Endodermal cell (in vitro differentiated cells): ENCODE results near the gene MANBA. TPM values are rescaled to one million over a fixed set of nuclear protein-coding genes. Genes with fewer than 3 reads are reported as not detected.

ENCODE experiments used
- DNase-seq: peaks from one replicate; pipeline ENCODE4 v3.0.0-alpha.2; 2017
- H3K27ac ChIP-seq: 2 replicates; pipeline ENCODE4 v1.5.1; 2013; ENCODE audit warnings: mild to moderate bottlenecking, low read depth, low read length, moderate library complexity
- H3K27me3 ChIP-seq: 2 replicates; pipeline ENCODE4 v1.6.1; 2013; ENCODE audit warnings: mild to moderate bottlenecking, low read length, moderate library complexity; ENCODE audit not compliant: insufficient read depth, control insufficient read depth, poor library complexity, severe bottlenecking
- H3K36me3 ChIP-seq: 2 replicates; pipeline ENCODE4 v1.7.0; 2013; ENCODE audit warnings: mild to moderate bottlenecking, low read length, moderate library complexity; ENCODE audit not compliant: control insufficient read depth, insufficient read depth
- H3K4me1 ChIP-seq: one replicate; pipeline ENCODE4 v1.7.0; 2013; ENCODE audit warnings: low read length; ENCODE audit not compliant: control insufficient read depth, insufficient read depth
- H3K4me3 ChIP-seq: 2 replicates; pipeline ENCODE4 v1.5.1; 2013; ENCODE audit warnings: mild to moderate bottlenecking, low read length, moderate library complexity
- H3K9ac ChIP-seq: 2 replicates; pipeline ENCODE4 v1.6.1; 2013; ENCODE audit warnings: mild to moderate bottlenecking, low read length, moderate library complexity; ENCODE audit not compliant: poor library complexity, severe bottlenecking; ENCODE audit errors: extremely low read depth
- H3K9me3 ChIP-seq: 2 replicates; pipeline ENCODE4 v1.6.1; 2013; ENCODE audit warnings: mild to moderate bottlenecking, low read length, moderate library complexity; ENCODE audit not compliant: control insufficient read depth
- H3K27ac Mint-ChIP-seq: 2 replicates; pipeline ENCODE4 v1.8.0; 2020; ENCODE audit warnings: mixed read lengths
- H3K27me3 Mint-ChIP-seq: 2 replicates; pipeline ENCODE4 v1.8.0; 2021; ENCODE audit warnings: mild to moderate bottlenecking, mixed read lengths; ENCODE audit not compliant: insufficient read depth
- H3K36me3 Mint-ChIP-seq: 2 replicates; pipeline ENCODE4 v1.8.0; 2020; ENCODE audit warnings: low read depth, mixed read lengths
- H3K4me1 Mint-ChIP-seq: 2 replicates; pipeline ENCODE4 v1.8.0; 2020; ENCODE audit warnings: mixed read lengths
- H3K4me3 Mint-ChIP-seq: 2 replicates; pipeline ENCODE4 v1.8.0; 2020; ENCODE audit warnings: mild to moderate bottlenecking, moderate library complexity, mixed read lengths
- H3K9me3 Mint-ChIP-seq: 2 replicates; pipeline ENCODE4 v1.8.0; 2020; ENCODE audit warnings: mild to moderate bottlenecking, mixed read lengths
- WGBS, 2 experiments: methylation state at CpG; one replicate each; pipeline versions ENCODE4 v1.1.5 to v1.1.7; 2013; ENCODE audit warnings: missing lambda C conversion rate in 2 of 2, mixed read lengths in 1 of 2; ENCODE audit not compliant: insufficient coverage in 1 of 2, insufficient read length in 1 of 2; 5-methylcytosine and 5-hydroxymethylcytosine counted together
- total RNA-seq, 2 donors: library from RNA; stranded (reverse); fragmentation: NEBNext Ultra II Directional in 1 of 2; extraction: Animal tissue kit (Norgen Biotek cat#: 25700) in 1 of 2; gene quantifications; 2 replicates in 1 of 2; 3 replicates in 1 of 2; pipeline ENCODE4 v1.2.1, GENCODE V29; 2021
- TF ChIP-seq, protein P1 (sequence below): fragments of 200-600 bp; sonication (generic); conservative IDR thresholded peaks from 2 replicates; pipeline ENCODE4 v1.5.0; 2021; ENCODE audit warnings: antibody characterized with exemption, mild to moderate bottlenecking

The MANBA gene
- total RNA-seq, 2 donors from 2014 or later = 30.4 to 32.0 TPM

DNA sequence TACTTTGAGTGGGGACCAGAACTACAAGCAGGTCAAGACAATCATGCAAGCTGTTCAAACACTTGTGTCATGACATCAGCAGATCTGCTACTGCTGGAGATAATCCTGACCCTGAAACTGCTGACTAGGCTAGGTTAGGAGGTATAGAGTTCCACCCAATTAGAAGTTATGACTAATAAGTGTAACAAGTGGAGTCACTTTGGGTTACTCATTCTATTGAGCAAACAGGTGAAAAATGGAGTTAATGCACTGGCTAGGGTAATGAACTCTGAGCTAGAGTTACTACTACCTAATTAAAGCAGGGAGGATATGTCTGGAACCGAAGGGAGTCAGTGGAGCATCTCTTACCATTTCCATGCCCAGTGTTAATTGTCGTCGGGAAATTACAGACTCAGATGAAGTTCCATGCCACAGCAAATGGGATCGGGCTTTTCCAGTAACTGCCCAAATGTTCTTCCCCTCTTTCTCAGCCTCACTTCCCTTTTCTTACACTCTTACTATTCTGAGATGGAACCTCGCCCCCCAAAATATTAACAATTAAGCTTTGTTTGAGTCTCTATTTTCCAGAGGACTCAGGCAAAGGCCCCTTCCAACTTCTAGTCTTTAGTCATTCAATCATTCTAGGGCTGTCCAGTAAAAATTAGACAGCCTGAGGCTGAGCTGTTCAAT is 19.8 kb upstream of the MANBA start:
- Histone ChIP-seq H3K9ac (no peak overlapping the region), H3K9me3 (no peaks in the 10 kb centered on the region), H3K27ac (no peak overlapping the region), H3K4me3 (no peak overlapping the region), H3K4me1 (peaks cover 8% of the 10 kb centered on the region), H3K36me3 (no peaks in the 10 kb centered on the region), H3K27me3 (no peaks in the 10 kb centered on the region)
- TF ChIP-seq, protein P1, sequence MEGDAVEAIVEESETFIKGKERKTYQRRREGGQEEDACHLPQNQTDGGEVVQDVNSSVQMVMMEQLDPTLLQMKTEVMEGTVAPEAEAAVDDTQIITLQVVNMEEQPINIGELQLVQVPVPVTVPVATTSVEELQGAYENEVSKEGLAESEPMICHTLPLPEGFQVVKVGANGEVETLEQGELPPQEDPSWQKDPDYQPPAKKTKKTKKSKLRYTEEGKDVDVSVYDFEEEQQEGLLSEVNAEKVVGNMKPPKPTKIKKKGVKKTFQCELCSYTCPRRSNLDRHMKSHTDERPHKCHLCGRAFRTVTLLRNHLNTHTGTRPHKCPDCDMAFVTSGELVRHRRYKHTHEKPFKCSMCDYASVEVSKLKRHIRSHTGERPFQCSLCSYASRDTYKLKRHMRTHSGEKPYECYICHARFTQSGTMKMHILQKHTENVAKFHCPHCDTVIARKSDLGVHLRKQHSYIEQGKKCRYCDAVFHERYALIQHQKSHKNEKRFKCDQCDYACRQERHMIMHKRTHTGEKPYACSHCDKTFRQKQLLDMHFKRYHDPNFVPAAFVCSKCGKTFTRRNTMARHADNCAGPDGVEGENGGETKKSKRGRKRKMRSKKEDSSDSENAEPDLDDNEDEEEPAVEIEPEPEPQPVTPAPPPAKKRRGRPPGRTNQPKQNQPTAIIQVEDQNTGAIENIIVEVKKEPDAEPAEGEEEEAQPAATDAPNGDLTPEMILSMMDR = no peak
- peaks cover 12% of the 10 kb centered on the region for H3K27me3 Mint-ChIP-seq
- no peak overlapping the region for H3K27ac Mint-ChIP-seq
- 86 to 90% methylated on average over 3 to 5 of the region's 5 CpGs for WGBS, 2 experiments
- DNase-seq = no peak
- no peaks in the 10 kb centered on the region for H3K36me3 Mint-ChIP-seq
- H3K4me1 Mint-ChIP-seq = peaks cover 10% of the 10 kb centered on the region
- no peaks in the 10 kb centered on the region for H3K9me3 Mint-ChIP-seq
- H3K4me3 Mint-ChIP-seq = no peak overlapping the region

- no peaks in the 10 kb centered on the region for H3K27me3 ChIP-seq
- no peaks in the 10 kb centered on the region for H3K9me3 ChIP-seq
- H3K36me3 ChIP-seq = no peaks in the 10 kb centered on the region
- Mint-ChIP-seq H3K27ac (no peak overlapping the region), H3K9me3 (no peaks in the 10 kb centered on the region), H3K27me3 (peaks cover 14% of the 10 kb centered on the region), H3K4me1 (peaks cover 10% of the 10 kb centered on the region), H3K4me3 (no peak overlapping the region), H3K36me3 (no peaks in the 10 kb centered on the region)
- no peak overlapping the region for H3K27ac ChIP-seq
- no peak for DNase-seq
- H3K4me3 ChIP-seq = no peak overlapping the region
- no peak overlapping the region for H3K9ac ChIP-seq
- TF ChIP-seq, protein P1 = no peak
- H3K4me1 ChIP-seq = peaks cover 8% of the 10 kb centered on the region
- 84 to 93% methylated on average over 2 to 4 of the region's 4 CpGs for WGBS, 2 experiments
Observed at GRCh38 chr4:102779204-102779603, 18.4 kb upstream of the MANBA start.

GRCh38 chr4:102778720-102779119 is 18.0 kb upstream of the MANBA start:
- no peaks in the 10 kb centered on the region for H3K36me3 Mint-ChIP-seq
- Histone ChIP-seq H3K27ac (no peak overlapping the region), H3K4me3 (no peak overlapping the region), H3K36me3 (no peaks in the 10 kb centered on the region), H3K9me3 (no peaks in the 10 kb centered on the region), H3K9ac (no peak overlapping the region), H3K27me3 (no peaks in the 10 kb centered on the region), H3K4me1 (peaks cover 8% of the 10 kb centered on the region)
- peaks cover 14% of the 10 kb centered on the region for H3K27me3 Mint-ChIP-seq
- no peak overlapping the region for H3K4me3 Mint-ChIP-seq
- 87 to 90% methylated on average over 7 of the region's 7 CpGs for WGBS, 2 experiments
- TF ChIP-seq, protein P1 = no peak
- H3K27ac Mint-ChIP-seq = no peak overlapping the region
- peaks cover 10% of the 10 kb centered on the region for H3K4me1 Mint-ChIP-seq
- DNase-seq = no peak
- no peaks in the 10 kb centered on the region for H3K9me3 Mint-ChIP-seq
